Left hindlimb (tissue), 1 donor: ENCODE measurements around the gene ATXN7L3B.
A peak's percentile ranks its signal among the peaks of the same experiment; 100 is the strongest.
"Not testable (repeated sequence)": the region's sequence is repeated elsewhere in the genome, so short reads cannot be mapped to it uniquely, and the experiment has no call there.

ENCODE experiments used
- DNase-seq: peaks from one replicate; pipeline ENCODE4 v3.0.0-alpha.2; 2018

The ATXN7L3B gene

GRCh38 chr12:74537707-74538385 is at the start of gene ATXN7L3B:
Gene ATXN7L3B, plus strand, starts transcription at chr12:74537835. Its CDS starts 278 bp downstream, at chr12:74538113.
- peak; percentile 96 for DNase-seq

GRCh38 chr12:74488134-74488533 is 49.5 kb upstream of the ATXN7L3B start:
- no peak for DNase-seq

GRCh38 chr12:74489543-74489942 is 48.1 kb upstream of the ATXN7L3B start:
- no peak for DNase-seq

GRCh38 chr12:74490390-74491064 is 47.1 kb upstream of the ATXN7L3B start:
- DNase-seq, result no peak

- DNase-seq, result no peak
Observed at GRCh38 chr12:74491374-74491773, 46.3 kb upstream of the ATXN7L3B start.

GRCh38 chr12:74499192-74499591 is 38.4 kb upstream of the ATXN7L3B start:
- no peak for DNase-seq

- not testable (repeated sequence) for DNase-seq
Observed at GRCh38 chr12:74508873-74509657, 28.6 kb upstream of the ATXN7L3B start.

GRCh38 chr12:74509886-74510285 is 27.7 kb upstream of the ATXN7L3B start:
- no peak for DNase-seq

GRCh38 chr12:74514098-74514872 is 23.4 kb upstream of the ATXN7L3B start:
- no peak for DNase-seq

GRCh38 chr12:74515849-74516248 is 21.8 kb upstream of the ATXN7L3B start:
- no peak for DNase-seq

- no peak for DNase-seq
Observed at GRCh38 chr12:74526535-74526934, 11.1 kb upstream of the ATXN7L3B start.

- DNase-seq, result no peak
Observed at GRCh38 chr12:74527491-74527890, 10.1 kb upstream of the ATXN7L3B start.

GRCh38 chr12:74530676-74531075 is 7.0 kb upstream of the ATXN7L3B start:
- no peak for DNase-seq

- DNase-seq, result no peak
Observed at GRCh38 chr12:74535536-74535935, 2.1 kb upstream of the ATXN7L3B start.

GRCh38 chr12:74537126-74537706 is 419 bp upstream of the ATXN7L3B start:
- DNase-seq, result no peak

- peak; percentile 28 for DNase-seq
Observed at GRCh38 chr12:74538491-74539258, 1.0 kb downstream of the ATXN7L3B start.

GRCh38 chr12:74539261-74539660 is 1.6 kb downstream of the ATXN7L3B start:
- DNase-seq, result no peak

- DNase-seq, result no peak
Observed at GRCh38 chr12:74539765-74540526, 2.3 kb downstream of the ATXN7L3B start.

GRCh38 chr12:74541074-74541473 is 3.4 kb downstream of the ATXN7L3B start:
- no peak for DNase-seq

GRCh38 chr12:74547249-74547648 is 9.6 kb downstream of the ATXN7L3B start:
- DNase-seq, result no peak

- DNase-seq, result no peak
Observed at GRCh38 chr12:74551291-74551690, 13.7 kb downstream of the ATXN7L3B start.
